ENCODE results near the gene ADAMTS5. TPM values are rescaled to one million over a fixed set of nuclear protein-coding genes. Genes with fewer than 3 reads are reported as not detected.

ADAMTS5 gene
- total and polyA plus RNA-seq, 2 experiments from 2014 or later = 0.21 TPM; not detected in 1

GRCh38 chr21:26973226-26973625, 6.3 kb upstream of the ADAMTS5 start:
- Histone ChIP-seq H3K4me1 (ENCODE audit: low read depth) (no peaks in the 10 kb centered on the region), H3K9me3 (ENCODE audit: low read depth) (no peaks in the 10 kb centered on the region), H3K27me3 (peaks cover 42% of the 10 kb centered on the region), H3K27ac (no peak overlapping the region), H3K36me3 (no peaks in the 10 kb centered on the region), H3K4me3 (no peak overlapping the region)
- no peak for DNase-seq (ENCODE audit: low read depth in 1 of 2, low spot score in 1 of 2)
- TF ChIP-seq CTCF (IDR thresholded peaks at IDR 0.05; ENCODE audit: low read depth, low read length) = no peak

- no peaks in the 10 kb centered on the region for H3K9me3 ChIP-seq (ENCODE audit: low read depth)
- H3K27me3 ChIP-seq = peaks cover 53% of the 10 kb centered on the region
- no peaks in the 10 kb centered on the region for H3K36me3 ChIP-seq
- H3K4me1 ChIP-seq (ENCODE audit: low read depth) = no peaks in the 10 kb centered on the region
- no peak overlapping the region for H3K27ac ChIP-seq
- TF ChIP-seq CTCF (IDR thresholded peaks at IDR 0.05; ENCODE audit: low read depth, low read length) = no peak
- DNase-seq (ENCODE audit: low read depth in 1 of 2, low spot score in 1 of 2) = no peak
- H3K4me3 ChIP-seq = no peak overlapping the region
These were observed 5.3 kb upstream of the ADAMTS5 start for GRCh38 chr21:26972192-26972591.

- H3K4me3 ChIP-seq = no peak overlapping the region
- H3K27ac ChIP-seq = no peak overlapping the region
- no peaks in the 10 kb centered on the region for H3K36me3 ChIP-seq
- H3K9me3 ChIP-seq (ENCODE audit: low read depth) = no peaks in the 10 kb centered on the region
- no peaks in the 10 kb centered on the region for H3K4me1 ChIP-seq (ENCODE audit: low read depth)
- TF ChIP-seq CTCF (IDR thresholded peaks at IDR 0.05; ENCODE audit: low read depth, low read length) = no peak
- DNase-seq (ENCODE audit: low read depth in 1 of 2, low spot score in 1 of 2) = no peak
- H3K27me3 ChIP-seq = peaks cover 73% of the 10 kb centered on the region
These were observed 3.3 kb upstream of the ADAMTS5 start for GRCh38 chr21:26969971-26970725.

- Histone ChIP-seq H3K4me3 (peak overlapping the region; percentile 60), H3K4me1 (ENCODE audit: low read depth) (no peaks in the 10 kb centered on the region), H3K27me3 (peaks cover 83% of the 10 kb centered on the region), H3K9me3 (ENCODE audit: low read depth) (no peaks in the 10 kb centered on the region), H3K27ac (no peak overlapping the region), H3K36me3 (no peaks in the 10 kb centered on the region)
- peak; percentile 33 to 38 for DNase-seq (ENCODE audit: low read depth in 1 of 2, low spot score in 1 of 2)
- TF ChIP-seq CTCF (IDR thresholded peaks at IDR 0.05; ENCODE audit: low read depth, low read length) = no peak
These were observed 233 bp downstream of the ADAMTS5 start for GRCh38 chr21:26966649-26967061.

GRCh38 chr21:26965907-26966581, 844 bp downstream of the ADAMTS5 start:
- Histone ChIP-seq H3K4me3 (peak overlapping the region; percentile 60), H3K27me3 (peaks cover 77% of the 10 kb centered on the region), H3K27ac (no peak overlapping the region), H3K36me3 (no peaks in the 10 kb centered on the region), H3K9me3 (ENCODE audit: low read depth) (no peaks in the 10 kb centered on the region), H3K4me1 (ENCODE audit: low read depth) (no peaks in the 10 kb centered on the region)
- no peak for TF ChIP-seq CTCF (IDR thresholded peaks at IDR 0.05; ENCODE audit: low read depth, low read length)
- peak in 1 of 2 donors; percentile 52 for DNase-seq (ENCODE audit: low read depth in 1 of 2, low spot score in 1 of 2)
